HepG2 (cell line): ENCODE data around the gene GNAS-AS1. TPM values are rescaled to one million over a fixed set of nuclear protein-coding genes. Genes with fewer than 3 reads are reported as not detected.

Experiments
- ARID3A ChIP-seq: IDR thresholded peaks from 2 replicates; pipeline ENCODE4 v1.6.1; 2012; ENCODE audit warnings: low read depth, low read length, improper control_type of control experiment
- CEBPG ChIP-seq: IDR thresholded peaks from 2 replicates; pipeline ENCODE4 v1.6.1; 2016
- GATAD2A ChIP-seq: IDR thresholded peaks from 2 replicates; pipeline ENCODE4 v1.6.1; 2016
- HCFC1 ChIP-seq: fragments of 150-350 bp; IDR thresholded peaks from 2 replicates; pipeline ENCODE4 v1.6.1; 2014; ENCODE audit warnings: low read depth, low read length
- HDAC6 ChIP-seq: fragments of 200-600 bp; sonication (generic); IDR thresholded peaks from 2 replicates; pipeline ENCODE4 v1.7.0; 2017; ENCODE audit warnings: mild to moderate bottlenecking, antibody characterized with exemption, low read length, low read depth
- HOXA5 ChIP-seq: sonication (generic); formaldehyde crosslinking; IDR thresholded peaks from 2 replicates; pipeline ENCODE4 v1.4.0; 2020; ENCODE audit warnings: missing genetic modification reagents
- ISL2 ChIP-seq: sonication (generic); formaldehyde crosslinking; IDR thresholded peaks from 2 replicates; pipeline ENCODE4 v1.5.0; 2020; ENCODE audit warnings: missing genetic modification reagents
- KDM2A ChIP-seq: sonication (generic); formaldehyde crosslinking; IDR thresholded peaks from 2 replicates; pipeline ENCODE4 v1.4.0; 2020; ENCODE audit warnings: low read depth, missing genetic modification reagents, borderline replicate concordance
- MTA1 ChIP-seq: sonication (generic); formaldehyde crosslinking; IDR thresholded peaks from 2 replicates; pipeline ENCODE4 v1.4.0; 2020; ENCODE audit warnings: missing genetic modification reagents, mild to moderate bottlenecking, borderline replicate concordance
- NFATC3 ChIP-seq: sonication (generic); formaldehyde crosslinking; IDR thresholded peaks from 2 replicates; pipeline ENCODE4 v1.5.1; 2020; ENCODE audit warnings: mild to moderate bottlenecking, missing genetic modification reagents
- STAT6 ChIP-seq: sonication (generic); formaldehyde crosslinking; IDR thresholded peaks from 2 replicates; pipeline ENCODE4 v1.4.0; 2020; ENCODE audit warnings: missing genetic modification reagents, mild to moderate bottlenecking, borderline replicate concordance
- TEAD3 ChIP-seq: optimal IDR thresholded peaks from 2 replicates; pipeline ENCODE3; 2016; ENCODE audit warnings: borderline replicate concordance
- YEATS4 ChIP-seq: sonication (generic); formaldehyde crosslinking; IDR thresholded peaks from 2 replicates; pipeline ENCODE4 v1.4.0; 2020; ENCODE audit warnings: missing genetic modification reagents, borderline replicate concordance
- ZNF619 ChIP-seq: sonication (generic); formaldehyde crosslinking; IDR thresholded peaks from 2 replicates; pipeline ENCODE4 v1.4.0; 2020; ENCODE audit warnings: mild to moderate bottlenecking, missing genetic modification reagents
- polyA plus RNA-seq, 8 experiments: library from polyadenylated mRNA; depleted of rRNA in 3 of 8; stranded (reverse) in 7 of 8; unstranded in 1 of 8; fragments of >200 nt; fragmentation: Illumina TruSeq in 4 of 8; extraction: Trizol in 4 of 8; gene quantifications; 2 replicates each; pipeline versions ENCODE4 v1.2.1 to v1.2.3, GENCODE V29; 2011 to 2016; ENCODE audit warnings: low read depth in 4 of 8, missing spikeins in 1 of 8, mixed read lengths in 1 of 8; ENCODE audit not compliant: insufficient read depth in 1 of 8
- total RNA-seq, 5 experiments: library from RNA; depleted of rRNA; stranded (reverse); fragments of >200 nt; fragmentation: Illumina TruSeq; extraction: Trizol; gene quantifications; 2 replicates each; pipeline ENCODE4 v1.2.3, GENCODE V29; 2016; ENCODE audit warnings: low read depth in 1 of 5
- TF ChIP-seq, protein P1 (sequence below): IDR thresholded peaks from 2 replicates; pipeline ENCODE4 v1.6.1; 2016; ENCODE audit warnings: low read depth, borderline replicate concordance
- TF ChIP-seq, protein P2 (sequence below): IDR thresholded peaks from 2 replicates; pipeline ENCODE4 v1.6.1; 2016

Gene GNAS-AS1
- total and polyA plus RNA-seq, 2 of the 13 experiments (the other 11 are each of a cell fraction or from before 2014, with no cell fraction given), result not detected

DNA sequence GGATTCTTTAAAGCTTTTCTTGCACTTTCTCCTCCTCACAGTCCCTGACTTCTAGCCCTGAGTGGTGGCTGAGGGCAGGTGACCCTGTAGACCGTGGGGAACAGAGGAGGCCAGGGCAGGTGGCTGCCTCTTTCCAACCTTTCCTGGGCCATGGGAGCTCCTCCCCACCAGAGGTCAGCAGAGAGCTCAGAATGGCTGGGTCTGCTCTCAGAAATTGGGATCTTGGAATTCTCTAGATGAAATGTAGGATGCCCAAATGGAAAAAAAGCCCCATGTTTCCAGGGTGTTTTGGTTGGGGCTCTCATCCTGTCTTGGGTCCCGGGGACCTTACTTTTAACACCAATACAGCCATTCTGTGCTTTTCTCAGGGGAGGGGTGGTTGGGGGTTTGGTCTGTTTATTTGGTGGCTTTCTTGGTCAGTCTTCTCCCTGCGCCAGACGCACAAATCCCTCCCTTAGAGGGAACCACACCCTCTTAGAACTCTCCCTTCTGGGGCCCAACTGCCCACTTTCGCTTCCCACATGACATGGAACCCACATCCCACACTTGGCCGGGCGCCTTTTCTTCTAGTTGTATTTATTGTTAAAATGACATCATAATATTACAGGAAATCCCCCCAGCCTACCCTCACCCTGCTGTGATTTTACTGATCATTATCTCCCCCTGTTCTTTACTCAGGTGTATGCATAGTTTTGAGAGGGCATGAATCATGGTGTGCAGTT is 19.8 kb upstream of the GNAS-AS1 start (continued):
- TF ChIP-seq HOXA5 (CRISPR knock-in tag), result 0 out of 2 replicates have a peak, but pooled peaks have one; percentile 21
- no peak for TF ChIP-seq STAT6 (CRISPR knock-in tag)
- TF ChIP-seq, protein P1, sequence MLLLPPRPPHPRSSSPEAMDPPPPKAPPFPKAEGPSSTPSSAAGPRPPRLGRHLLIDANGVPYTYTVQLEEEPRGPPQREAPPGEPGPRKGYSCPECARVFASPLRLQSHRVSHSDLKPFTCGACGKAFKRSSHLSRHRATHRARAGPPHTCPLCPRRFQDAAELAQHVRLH (CRISPR knock-in tag), result 0 out of 2 replicates have a peak, but pooled peaks have one; percentile 34
- peak; percentile 63; the same call in 1 of the 2 replicates for TF ChIP-seq KDM2A (CRISPR knock-in tag)
- 0 out of 2 replicates have a peak, but pooled peaks have one; percentile 18 for TF ChIP-seq ISL2
- TF ChIP-seq YEATS4 (CRISPR knock-in tag), result 0 out of 2 replicates have a peak, but pooled peaks have one; percentile 34
- no peak for TF ChIP-seq HDAC6
- 0 out of 2 replicates have a peak, but pooled peaks have one; percentile 52 for TF ChIP-seq NFATC3 (CRISPR knock-in tag)
- 0 out of 2 replicates have a peak, but pooled peaks have one; percentile 27 for TF ChIP-seq GATAD2A
- 0 out of 2 replicates have a peak, but pooled peaks have one; percentile 9 for TF ChIP-seq CEBPG (CRISPR knock-in tag)
- TF ChIP-seq TEAD3, result peak; percentile 28
- no peak for TF ChIP-seq MTA1
- no peak for TF ChIP-seq HCFC1
- TF ChIP-seq ZNF619 (CRISPR knock-in tag), result 0 out of 2 replicates have a peak, but pooled peaks have one; percentile 45
- TF ChIP-seq, protein P2, sequence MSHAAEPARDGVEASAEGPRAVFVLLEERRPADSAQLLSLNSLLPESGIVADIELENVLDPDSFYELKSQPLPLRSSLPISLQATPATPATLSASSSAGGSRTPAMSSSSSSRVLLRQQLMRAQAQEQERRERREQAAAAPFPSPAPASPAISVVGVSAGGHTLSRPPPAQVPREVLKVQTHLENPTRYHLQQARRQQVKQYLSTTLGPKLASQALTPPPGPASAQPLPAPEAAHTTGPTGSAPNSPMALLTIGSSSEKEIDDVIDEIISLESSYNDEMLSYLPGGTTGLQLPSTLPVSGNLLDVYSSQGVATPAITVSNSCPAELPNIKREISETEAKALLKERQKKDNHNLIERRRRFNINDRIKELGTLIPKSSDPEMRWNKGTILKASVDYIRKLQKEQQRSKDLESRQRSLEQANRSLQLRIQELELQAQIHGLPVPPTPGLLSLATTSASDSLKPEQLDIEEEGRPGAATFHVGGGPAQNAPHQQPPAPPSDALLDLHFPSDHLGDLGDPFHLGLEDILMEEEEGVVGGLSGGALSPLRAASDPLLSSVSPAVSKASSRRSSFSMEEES (CRISPR knock-in tag), result no peak
- TF ChIP-seq ARID3A, result 0 out of 2 replicates have a peak, but pooled peaks have one; percentile 36
